Mucosa of descending colon (tissue), 3 donors: ENCODE measurements around the gene PLEKHM3. TPM values are rescaled to one million over a fixed set of nuclear protein-coding genes. Genes with fewer than 3 reads are reported as not detected.

Source experiments
- ATAC-seq: fragments of 200-7000 bp; cut with Tn5 transposase; one replicate; pipeline ENCODE4 v1.9.1; 2020; ENCODE audit warnings: mild to moderate bottlenecking, moderate library complexity
- DNase-seq, 3 donors: peaks; one replicate each; pipeline ENCODE4 v3.0.0-alpha.2; 2020
- H3K36me3 ChIP-seq: fragments of 200-600 bp; one replicate; pipeline ENCODE4 v1.8.0; 2021; ENCODE audit warnings: low read depth, mild to moderate bottlenecking
- H3K4me1 ChIP-seq: fragments of 200-600 bp; one replicate; pipeline ENCODE4 v1.8.0; 2021; ENCODE audit warnings: low read depth, mild to moderate bottlenecking
- H3K4me3 ChIP-seq: fragments of 200-600 bp; one replicate; pipeline ENCODE4 v1.8.0; 2021; ENCODE audit warnings: mild to moderate bottlenecking
- H3K9me3 ChIP-seq: fragments of 200-600 bp; one replicate; pipeline ENCODE4 v1.8.0; 2021; ENCODE audit warnings: mild to moderate bottlenecking
- intact Hi-C, 2 donors: fragments of 100-400 bp; cut with DNase I in 1 of 2; cut with micrococcal nuclease in 1 of 2; formaldehyde crosslinking; loops; one replicate each; pipeline versions ENCODE4 v1.11.0 to v1.11.1; 2022; cut with DNase I, micrococcal nuclease
- total RNA-seq, 3 donors: library from RNA; stranded (reverse); fragmentation: NEBNext Ultra II Directional in 2 of 3; extraction: Animal tissue kit (Norgen Biotek cat#: 25700) in 2 of 3; gene quantifications; one replicate each; pipeline versions ENCODE4 v1.2.1 to v1.2.4, GENCODE V29; 2021 to 2023
- TF ChIP-seq, protein P1 (sequence below): fragments of 200-600 bp; IDR thresholded peaks from one replicate; pipeline ENCODE4 v1.8.0; 2022; ENCODE audit warnings: antibody characterized with exemption, mild to moderate bottlenecking
- donor health status: DM: no; HTN: no; CAD: no; lungs with moderate emphysema.
- donor health status: DM: no; HTN: no; CAD: no.
- donor health status: DM: no; HTN: yes; CAD: no.

The PLEKHM3 gene
- total RNA-seq, 3 donors from 2014 or later: 9.7 to 21.1 (median 12.9) TPM

DNA sequence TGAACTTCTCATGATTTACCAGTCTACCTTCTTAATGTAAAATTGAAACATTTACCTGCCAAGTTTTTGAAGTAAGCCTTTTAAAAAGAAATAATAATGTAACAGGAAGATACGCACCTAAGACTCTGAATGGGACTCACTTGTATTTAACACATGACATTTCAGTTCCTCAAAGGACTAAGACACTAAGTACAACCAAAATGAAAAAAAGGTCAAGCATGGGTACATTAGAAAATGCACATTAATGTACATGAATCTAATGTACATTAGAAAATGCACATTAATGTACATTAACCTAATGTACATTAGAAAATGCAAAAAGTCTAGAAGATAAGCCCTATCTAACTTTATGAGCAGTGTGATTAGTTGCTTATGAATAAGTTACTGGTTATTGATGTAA, 186.3 kb downstream of the PLEKHM3 start:
- H3K36me3 ChIP-seq: no peaks in the 10 kb centered on the region
- DNase-seq: no peak
- no peak overlapping the region for H3K4me3 ChIP-seq
- peaks cover 10% of the 10 kb centered on the region for H3K4me1 ChIP-seq
- no peaks in the 10 kb centered on the region for H3K9me3 ChIP-seq
- no peak for ATAC-seq
- intact Hi-C loops: no loop called here
- TF ChIP-seq, protein P1, sequence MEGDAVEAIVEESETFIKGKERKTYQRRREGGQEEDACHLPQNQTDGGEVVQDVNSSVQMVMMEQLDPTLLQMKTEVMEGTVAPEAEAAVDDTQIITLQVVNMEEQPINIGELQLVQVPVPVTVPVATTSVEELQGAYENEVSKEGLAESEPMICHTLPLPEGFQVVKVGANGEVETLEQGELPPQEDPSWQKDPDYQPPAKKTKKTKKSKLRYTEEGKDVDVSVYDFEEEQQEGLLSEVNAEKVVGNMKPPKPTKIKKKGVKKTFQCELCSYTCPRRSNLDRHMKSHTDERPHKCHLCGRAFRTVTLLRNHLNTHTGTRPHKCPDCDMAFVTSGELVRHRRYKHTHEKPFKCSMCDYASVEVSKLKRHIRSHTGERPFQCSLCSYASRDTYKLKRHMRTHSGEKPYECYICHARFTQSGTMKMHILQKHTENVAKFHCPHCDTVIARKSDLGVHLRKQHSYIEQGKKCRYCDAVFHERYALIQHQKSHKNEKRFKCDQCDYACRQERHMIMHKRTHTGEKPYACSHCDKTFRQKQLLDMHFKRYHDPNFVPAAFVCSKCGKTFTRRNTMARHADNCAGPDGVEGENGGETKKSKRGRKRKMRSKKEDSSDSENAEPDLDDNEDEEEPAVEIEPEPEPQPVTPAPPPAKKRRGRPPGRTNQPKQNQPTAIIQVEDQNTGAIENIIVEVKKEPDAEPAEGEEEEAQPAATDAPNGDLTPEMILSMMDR: no peak

DNA sequence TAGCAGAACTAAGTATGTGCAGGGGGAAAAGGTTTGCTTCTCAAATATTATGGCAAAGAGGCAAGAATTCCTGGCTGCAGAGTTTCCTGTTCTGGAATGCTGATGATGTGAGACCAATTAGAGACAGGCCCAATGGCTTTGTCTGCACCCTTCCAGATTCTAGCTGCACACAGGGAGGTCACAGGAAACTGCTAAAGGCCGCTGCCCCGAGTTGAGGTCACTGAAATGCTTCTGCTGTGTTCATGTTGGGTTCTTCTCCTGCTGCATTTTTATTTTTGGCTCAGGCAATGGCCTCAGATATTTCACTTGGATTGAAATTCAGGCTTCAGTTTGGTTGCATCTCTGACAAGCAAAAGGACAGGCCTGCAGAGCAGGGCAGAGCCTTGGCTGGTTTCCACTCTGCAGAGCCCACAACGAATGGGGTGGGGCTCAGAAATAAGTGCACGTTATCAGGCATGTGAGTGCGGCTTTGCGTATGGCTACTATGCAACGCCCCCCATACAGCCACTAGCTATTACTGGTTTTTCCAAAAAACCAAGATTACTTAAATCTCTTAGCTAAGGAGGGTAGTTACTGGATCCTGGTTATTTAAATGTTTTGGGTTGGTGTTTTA, 188.7 kb downstream of the PLEKHM3 start:
- H3K9me3 ChIP-seq: no peaks in the 10 kb centered on the region
- no peaks in the 10 kb centered on the region for H3K36me3 ChIP-seq
- intact Hi-C loops: no loop called here
- H3K4me1 ChIP-seq: peaks cover 16% of the 10 kb centered on the region
- DNase-seq: peak in 1 of 3 donors; percentile 61
- H3K4me3 ChIP-seq: no peak overlapping the region
- TF ChIP-seq, protein P1: no peak
- ATAC-seq: peak; percentile 41

DNA sequence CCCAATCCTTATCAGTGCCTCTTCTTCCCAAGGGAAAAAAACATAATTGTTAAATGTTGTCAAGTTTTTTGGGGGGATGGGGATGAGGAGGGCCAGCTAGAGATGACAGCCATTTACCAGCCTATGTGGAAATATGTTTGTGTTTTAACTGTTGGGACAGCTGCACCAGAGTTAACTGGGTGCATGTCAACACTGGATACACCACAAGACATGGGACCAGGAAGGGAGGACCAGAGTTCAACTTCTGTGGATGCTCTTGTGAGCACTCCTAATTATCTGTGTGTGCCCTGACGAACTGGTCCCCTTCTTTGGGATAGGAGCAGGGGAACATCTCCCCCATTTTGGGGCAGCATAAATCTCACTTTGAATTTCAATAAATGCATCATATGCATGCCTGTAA, 189.5 kb downstream of the PLEKHM3 start:
- H3K36me3 ChIP-seq: no peaks in the 10 kb centered on the region
- TF ChIP-seq, protein P1: no peak
- intact Hi-C loops: no loop called here
- H3K4me1 ChIP-seq: peaks cover 23% of the 10 kb centered on the region
- no peaks in the 10 kb centered on the region for H3K9me3 ChIP-seq
- H3K4me3 ChIP-seq: no peak overlapping the region
- ATAC-seq: no peak
- no peak for DNase-seq

DNA sequence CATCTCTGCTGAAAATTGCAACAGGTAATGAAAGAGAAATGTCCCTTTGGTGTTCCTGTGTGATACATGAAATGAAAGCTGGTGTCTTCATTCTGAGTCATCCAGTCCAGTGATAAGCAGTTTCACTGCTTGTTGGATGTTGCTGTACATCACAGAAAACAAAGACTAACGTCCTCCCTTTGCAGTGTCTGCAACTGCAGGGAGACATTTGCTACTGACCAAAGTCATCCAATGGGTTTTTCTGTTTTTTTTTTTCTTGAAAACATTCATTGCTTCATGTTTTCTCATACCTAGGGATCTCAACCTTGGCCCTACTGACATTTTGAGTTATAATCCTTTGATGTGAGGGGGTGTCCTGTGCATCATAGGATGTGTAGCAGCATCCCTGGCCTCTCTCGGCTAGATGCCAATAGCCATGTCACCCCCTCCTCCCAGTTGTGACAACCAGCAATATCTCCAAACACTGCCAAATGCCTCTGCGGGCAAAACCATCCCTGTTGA, 192.0 kb downstream of the PLEKHM3 start:
- intact Hi-C loops: loop anchor here in 1 of 2 donors (5.0 kb wide), 1 partner anchor 66 kb away; the partner anchor contains the start of gene FZD5
- H3K36me3 ChIP-seq: no peaks in the 10 kb centered on the region
- H3K9me3 ChIP-seq: no peaks in the 10 kb centered on the region
- TF ChIP-seq, protein P1: no peak
- ATAC-seq (peak; percentile 5), DNase-seq (peak in 1 of 3 donors; percentile 10)
- H3K4me1 ChIP-seq: peaks cover 45% of the 10 kb centered on the region
- no peak overlapping the region for H3K4me3 ChIP-seq

DNA sequence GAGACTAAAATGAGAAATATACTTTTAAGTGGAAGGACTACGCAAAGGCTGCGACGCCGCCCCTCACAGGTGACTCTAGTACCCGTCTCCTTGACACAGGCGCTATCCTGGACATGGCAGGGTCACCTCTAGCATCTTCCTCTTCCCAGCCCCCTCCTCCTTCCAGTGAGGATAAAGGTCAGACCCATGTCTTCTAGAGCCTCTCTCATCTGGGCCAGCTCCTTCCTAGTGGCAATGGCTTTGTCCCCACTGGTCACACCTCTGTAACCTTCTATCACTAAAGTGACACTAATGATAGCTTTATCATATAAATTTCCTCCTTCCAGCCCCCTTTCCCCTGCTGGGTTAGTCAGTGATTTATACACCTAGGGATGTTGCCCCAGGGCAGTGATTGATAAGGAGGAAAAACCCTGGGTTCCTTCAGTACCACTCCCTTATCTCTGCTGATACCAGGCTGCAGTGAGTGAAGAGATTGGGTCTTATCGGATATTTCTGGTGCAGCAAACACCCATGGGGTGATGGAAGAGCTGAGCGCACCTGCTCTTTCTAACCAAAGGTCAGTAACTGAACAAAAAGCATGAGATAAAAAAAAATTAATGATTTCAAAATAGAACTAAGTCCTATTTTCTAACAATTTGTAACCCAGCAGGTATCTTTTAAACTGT, 193.6 kb downstream of the PLEKHM3 start:
- peak; percentile 81 for ATAC-seq
- Histone ChIP-seq H3K4me1 (peaks cover 45% of the 10 kb centered on the region), H3K4me3 (no peak overlapping the region), H3K36me3 (no peaks in the 10 kb centered on the region), H3K9me3 (no peaks in the 10 kb centered on the region)
- intact Hi-C loops: loop anchor here in 1 of 2 donors (5.0 kb wide), 1 partner anchor 64 kb away; the partner anchor contains the start of gene FZD5
- TF ChIP-seq, protein P1: no peak
- DNase-seq: peak in 1 of 3 donors; percentile 57
